ENCODE measurements around the gene SCAP.
"Not testable (repeated sequence)": the region's sequence is repeated elsewhere in the genome, so short reads cannot be mapped to it uniquely, and the experiment has no call there.

SCAP gene

DNA sequence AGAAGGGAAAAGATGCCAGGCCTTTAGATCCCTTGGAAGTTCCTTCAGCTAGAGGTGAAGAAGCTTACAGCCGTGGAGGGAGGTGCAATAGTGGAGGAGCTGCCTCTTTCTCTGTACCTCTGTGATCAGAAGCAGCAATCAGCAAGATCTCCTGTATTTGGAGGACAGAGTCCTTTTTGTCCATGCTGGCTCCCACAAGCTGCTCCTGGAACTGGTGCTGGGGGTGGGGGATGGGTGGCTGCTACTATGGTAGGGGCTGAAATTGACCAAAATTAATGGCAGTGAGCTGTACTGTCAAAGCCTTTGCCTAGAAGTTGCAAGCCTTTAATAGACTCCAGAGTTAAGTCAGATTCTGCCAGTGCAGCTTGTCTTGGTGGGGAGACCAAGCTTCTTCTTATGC lies 76.7 kb downstream of the SCAP start:
- no peak for DNase-seq

DNA sequence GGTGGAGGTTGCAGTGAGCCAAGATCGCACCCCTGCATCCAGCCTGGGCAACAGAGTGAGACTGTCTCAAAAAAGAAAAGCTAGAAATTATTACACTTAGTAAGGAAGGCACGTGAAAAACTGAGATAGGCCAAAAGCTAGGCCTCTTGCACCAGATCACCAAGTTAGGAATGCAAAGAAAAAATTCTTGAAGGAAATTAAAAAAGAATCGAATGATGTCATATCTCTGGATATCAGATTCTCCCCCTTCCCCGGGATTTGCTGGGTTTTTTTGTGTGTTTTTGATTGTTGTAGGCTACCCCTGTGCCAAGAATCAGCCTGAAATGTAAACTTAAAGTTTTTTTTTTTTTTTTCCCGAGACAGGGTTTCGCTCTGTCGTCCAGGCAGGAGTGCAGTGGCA lies 77.5 kb downstream of the SCAP start:
- DNase-seq, result no peak

DNA sequence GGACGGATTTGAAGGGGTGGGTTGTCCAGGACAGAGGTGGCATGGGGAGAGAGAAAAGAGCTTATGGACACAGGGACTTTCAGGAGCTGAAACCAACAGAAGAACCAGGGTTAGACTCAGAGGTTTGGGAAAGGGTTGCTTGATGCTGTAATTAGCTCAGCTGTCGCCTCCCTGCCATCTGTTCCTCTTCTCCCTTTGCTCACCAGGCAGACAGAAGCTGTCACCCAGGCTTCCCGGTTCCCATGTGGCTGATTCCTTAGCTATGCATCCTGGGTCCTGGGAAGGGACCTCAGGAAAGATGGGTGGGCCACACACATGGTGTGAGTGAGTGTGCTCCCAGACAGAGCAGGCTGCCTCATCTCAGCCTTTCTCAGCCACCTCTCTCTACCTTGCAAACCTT lies 80.9 kb downstream of the SCAP start:
- DNase-seq, result no peak

DNA sequence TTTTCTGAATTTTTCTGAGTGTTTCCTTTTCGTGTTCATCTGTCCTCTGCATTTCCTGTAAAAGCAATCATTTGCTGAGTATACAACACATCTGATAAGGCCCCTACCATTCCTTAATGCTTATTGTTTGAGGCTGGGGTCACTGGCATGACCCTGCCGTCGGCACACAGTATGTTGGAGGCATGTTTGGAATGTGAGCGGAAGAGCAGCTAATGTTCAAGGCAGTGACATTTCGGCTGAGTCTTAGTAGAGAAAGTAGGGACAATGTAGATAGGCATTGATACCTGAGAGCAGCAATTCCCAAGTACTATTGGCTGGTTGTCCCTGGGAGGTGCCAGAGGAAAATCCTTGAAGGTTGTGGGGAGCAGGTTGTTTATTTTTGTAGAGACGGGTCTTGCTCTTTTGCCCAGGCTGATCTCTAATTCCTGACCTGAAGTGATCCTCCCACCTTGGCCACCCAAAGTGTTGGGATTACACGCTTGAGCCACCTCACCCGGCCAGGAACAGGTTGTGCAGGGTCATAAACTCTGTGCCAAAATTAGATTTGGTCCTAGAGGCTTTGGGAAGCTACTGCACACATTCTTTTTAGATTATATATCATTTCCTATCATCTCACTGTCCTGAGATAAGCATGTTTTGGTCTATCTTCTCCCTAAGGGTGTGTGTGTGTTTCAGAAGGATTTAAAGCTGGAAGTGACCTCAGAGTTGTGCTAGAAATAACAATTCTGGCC lies 81.4 kb downstream of the SCAP start:
- DNase-seq, result no peak

GRCh38 chr3:47392933-47393332 lies 82.8 kb downstream of the SCAP start:
- DNase-seq, result no peak

- no peak for DNase-seq
Observed at GRCh38 chr3:47385796-47386195, 89.9 kb downstream of the SCAP start.

DNA sequence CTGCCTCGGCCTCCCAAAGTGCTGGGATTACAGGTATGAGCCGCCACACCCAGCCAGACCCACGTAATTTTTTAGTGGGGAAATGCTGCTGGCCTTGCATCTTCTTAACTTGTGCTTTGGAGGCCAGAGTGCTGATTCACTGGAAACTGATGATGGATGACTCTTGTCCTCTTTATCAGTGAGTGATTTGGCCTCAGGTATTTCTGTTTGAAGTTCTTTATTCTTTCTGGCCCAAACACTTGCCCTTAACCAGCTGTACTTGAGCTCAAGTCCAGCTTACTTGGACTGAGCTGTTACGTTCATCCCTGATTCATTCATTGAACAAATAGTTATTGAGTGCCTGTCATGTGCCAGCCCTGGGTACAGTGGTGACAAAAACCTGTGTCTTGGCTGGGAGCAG lies 90.7 kb downstream of the SCAP start:
- no peak for DNase-seq

DNA sequence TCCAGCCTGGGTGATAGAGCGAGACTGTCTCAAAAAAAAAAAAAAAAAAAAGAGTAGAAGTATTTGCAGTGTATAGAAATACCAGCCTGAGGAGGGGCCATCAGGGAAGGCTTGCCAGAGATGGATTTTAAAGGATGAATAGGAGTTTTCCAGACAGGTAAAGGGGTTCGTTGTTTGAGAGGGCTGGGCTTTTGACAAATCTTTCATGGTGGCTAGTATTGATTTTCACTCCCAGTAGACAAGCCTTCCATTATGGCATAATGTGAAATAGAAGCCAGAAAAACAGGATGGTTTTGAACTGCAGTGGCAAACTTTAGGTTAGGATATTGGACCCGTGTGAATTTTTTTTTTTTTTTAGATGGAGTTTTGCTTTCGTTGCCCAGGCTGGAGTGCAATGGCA lies 91.3 kb downstream of the SCAP start:
- no peak for DNase-seq

DNA sequence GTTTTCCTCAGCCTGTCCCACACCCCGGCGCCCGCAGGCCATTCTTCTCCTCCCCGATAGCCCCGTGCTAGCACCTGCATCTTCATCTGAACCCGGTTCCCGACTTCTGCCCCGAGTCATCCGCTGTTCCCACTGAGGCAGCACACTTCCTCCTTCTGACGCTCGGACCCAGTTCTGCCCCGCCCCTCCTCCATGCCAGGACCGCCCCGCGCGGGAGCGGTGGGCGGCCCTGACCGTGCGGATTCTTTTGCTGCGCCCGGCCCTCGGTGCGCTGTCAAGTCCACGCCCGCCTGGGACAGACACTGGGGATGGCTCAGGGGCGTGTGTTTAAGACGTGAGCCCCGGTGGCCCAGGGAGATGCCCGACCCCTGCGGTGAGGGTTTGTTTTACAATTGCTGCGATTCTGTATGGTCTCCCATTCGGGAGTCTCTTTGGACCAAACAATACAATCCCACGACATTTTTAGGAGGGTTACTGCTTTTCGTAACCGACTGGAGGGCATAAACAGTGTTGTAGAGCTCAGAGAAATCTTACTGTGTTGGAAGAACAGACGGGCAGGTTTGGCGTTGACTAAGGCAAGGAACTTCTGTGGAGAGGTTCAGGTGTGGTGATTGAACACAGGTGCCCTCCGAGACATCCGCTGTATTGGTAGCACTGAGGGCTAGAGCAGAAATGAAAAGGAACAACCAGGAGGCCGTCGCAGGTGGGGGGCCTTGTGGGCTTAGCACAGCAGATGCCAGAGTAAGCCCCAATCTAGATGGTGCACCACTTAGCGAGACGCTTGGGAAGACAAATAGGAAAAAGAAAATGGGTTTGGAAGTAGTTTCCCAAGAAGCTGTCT lies 94.2 kb downstream of the SCAP start:
- DNase-seq, result no peak

GRCh38 chr3:47380601-47381316 lies 95.0 kb downstream of the SCAP start, which contains the start of gene PTPN23:
Gene PTPN23 (plus strand): TSS chr3:47381021. CDS start chr3:47381097, 76 bp downstream.
- DNase-seq, result peak; percentile 99

DNA sequence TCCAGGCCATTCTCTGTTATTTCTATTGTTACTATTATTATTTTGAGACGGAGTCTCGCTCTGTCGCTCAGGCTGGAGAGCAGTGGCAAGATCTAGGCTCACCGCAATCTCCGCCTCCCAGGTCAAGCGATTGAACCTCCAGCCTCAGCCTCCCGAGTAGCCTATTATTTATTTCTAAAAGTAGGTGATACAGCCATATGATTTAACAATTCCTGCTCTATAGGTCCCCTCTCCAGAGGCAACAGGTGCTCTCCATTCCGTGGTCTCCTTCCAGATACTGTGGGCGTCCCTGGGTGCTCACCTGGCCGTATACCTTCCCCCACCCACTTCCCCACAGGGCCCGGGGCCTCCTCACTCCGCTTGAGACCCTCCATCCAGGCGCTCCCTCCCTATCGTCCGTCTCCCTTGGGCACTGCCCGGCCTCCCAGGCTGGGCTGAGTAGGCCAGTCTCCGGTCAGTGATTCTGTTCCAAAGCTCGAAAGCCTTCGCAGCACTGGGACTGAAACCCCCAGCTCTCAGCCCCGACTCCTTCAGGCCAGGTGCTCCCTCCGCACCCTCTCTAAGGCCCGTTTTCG lies 95.6 kb downstream of the SCAP start:
- DNase-seq, result no peak

DNA sequence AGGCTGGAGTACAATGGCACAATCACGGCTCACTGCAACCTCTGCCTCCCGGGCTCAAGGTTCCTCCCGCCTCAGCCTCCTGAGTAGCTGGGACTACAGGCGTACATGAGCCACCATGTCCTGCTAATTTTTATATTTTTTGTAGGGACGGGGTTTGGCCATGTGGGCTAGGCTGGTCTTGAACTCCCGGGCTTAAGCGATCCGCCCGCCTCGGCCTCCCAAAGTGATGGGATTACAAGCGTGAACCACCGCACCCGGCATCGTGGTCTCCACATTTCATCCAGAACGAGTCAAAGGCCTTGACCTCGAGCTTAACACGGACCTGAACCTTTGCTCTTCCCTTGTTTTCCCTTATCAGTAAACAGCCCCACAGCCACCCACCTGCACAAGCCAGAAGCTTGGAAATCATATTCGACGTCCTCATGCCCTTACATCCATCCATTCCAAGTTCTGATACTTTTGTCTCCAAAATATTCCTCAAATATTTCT lies 96.3 kb downstream of the SCAP start:
- no peak for DNase-seq

DNA sequence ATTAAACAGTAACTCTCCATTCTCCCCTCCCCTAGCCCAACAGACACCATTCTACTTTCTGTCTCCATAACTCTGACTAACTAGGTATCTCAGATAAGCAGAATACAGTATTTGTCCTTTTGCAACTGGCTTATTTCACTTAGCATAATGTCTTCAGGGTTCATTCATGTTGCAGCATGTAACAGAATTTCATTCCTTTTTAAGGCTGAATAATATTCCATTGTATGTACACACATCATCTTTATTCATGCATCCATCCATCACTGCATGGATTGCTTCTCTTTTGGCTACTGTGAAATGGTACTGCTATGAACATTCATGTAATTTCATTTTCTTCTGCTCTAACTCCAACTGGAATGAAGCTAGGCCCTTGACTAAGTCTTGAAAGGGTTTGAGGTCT lies 96.9 kb downstream of the SCAP start:
- no peak for DNase-seq

- DNase-seq, result no peak
Observed at GRCh38 chr3:47377186-47377585, 98.6 kb downstream of the SCAP start.

- DNase-seq, result no peak
Observed at GRCh38 chr3:47376393-47376792, 99.3 kb downstream of the SCAP start.

- no peak for DNase-seq
Observed at GRCh38 chr3:47374587-47374986, 101.2 kb downstream of the SCAP start.

DNA sequence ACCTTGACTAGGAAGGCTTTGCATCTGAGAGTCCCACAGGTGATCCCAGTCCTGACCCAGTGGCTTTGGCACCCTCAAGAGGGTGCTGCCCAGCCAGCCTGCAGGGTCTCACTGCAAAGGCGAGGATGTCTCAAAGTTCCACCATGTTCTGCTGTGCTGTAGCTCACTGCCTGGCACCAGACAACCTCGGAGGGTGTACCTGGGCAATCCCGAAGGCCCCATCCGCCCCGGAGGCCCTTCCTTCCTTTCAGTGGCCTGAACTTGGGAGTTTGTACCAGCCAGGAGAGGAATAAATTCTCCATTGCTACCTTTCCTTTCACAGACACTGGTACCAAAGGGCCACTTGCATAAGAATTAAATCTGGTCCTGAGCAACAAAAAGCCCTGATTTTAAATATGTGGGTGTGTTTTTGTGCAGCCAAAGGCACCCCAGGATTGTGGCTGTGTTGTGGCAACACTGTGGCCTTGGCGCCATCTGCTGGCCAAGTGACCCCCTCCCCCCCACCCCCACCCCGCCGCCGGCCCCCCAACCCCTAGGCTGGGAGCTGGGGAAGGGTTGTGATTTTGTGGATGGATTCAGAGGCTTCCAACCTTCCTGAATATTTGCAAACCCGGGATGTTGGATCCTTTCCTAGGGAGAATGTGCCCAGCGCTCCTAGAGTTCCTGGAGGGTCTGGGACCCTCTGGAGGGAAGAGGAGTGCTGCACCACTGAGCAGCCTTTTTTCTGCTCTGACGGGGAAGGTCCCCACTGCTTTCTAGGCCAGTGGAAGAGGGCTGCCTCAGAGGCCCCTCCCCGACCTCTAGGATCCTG lies 104.6 kb downstream of the SCAP start:
- DNase-seq, result no peak

- not testable (repeated sequence) for DNase-seq
Observed at GRCh38 chr3:47370020-47370419, 105.7 kb downstream of the SCAP start.

DNA sequence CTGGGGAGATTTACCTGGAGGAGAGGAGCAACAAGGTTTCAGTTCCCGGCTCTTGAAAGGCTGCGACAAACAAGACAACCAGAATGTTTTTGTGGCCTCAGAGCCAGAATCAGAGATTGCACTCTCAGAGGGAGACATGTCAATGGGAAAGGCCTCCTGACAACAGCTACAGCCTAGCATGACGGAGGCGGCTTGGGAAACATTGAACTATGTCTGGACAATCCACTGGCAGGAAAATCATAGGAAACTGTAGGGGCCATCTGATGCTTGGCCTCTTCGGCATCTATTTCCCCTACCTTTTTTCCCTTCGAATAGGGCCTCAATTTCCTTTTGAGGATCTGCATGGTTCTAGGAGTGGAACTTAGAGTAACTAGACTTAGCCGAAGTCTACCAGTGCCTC lies 108.1 kb downstream of the SCAP start:
- no peak for DNase-seq

DNA sequence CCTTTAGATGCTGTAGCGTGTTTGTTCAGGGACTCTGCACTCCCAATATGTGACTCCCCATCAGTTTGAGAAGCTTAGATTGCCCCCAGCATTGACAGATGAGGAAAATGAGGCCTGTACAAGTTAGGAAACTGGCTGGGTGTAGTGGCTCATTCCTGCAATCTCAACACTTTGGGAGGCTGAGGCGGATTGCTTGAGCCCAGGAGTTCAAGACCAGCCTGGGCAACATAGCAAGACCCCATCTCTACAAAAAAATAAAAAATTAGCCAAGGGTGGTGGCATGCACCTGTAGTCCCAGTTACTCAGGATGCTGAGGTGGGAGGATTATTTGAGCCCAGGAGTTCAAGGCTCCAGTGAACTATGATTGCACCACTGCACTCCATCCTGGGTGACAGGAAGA lies 108.9 kb downstream of the SCAP start:
- DNase-seq, result no peak
